Coronary artery (tissue), 2 donors: ENCODE measurements around the gene ERP44.

Experiments
- DNase-seq: peaks from one replicate; pipeline ENCODE4 v3.0.0-alpha.2; 2017; ENCODE audit warnings: low spot score
- H3K27ac ChIP-seq, 2 donors: fragments of 200-600 bp; sonication (generic); one replicate each; pipeline ENCODE4 v1.5.1; 2016 to 2019
- H3K4me3 ChIP-seq: fragments of 200-600 bp; sonication (generic); 2 replicates; pipeline ENCODE4 v1.5.1; 2016; ENCODE audit warnings: mild to moderate bottlenecking, moderate library complexity
- CTCF ChIP-seq: fragments of 200-600 bp; sonication (generic); IDR thresholded peaks from one replicate; pipeline ENCODE4 v1.5.1; 2019; ENCODE audit warnings: antibody characterized with exemption

ERP44 gene

GRCh38 chr9:99977033-99977792 lies 121.6 kb downstream of the ERP44 start:
- no peak overlapping the region for H3K27ac ChIP-seq
- DNase-seq: no peak
- TF ChIP-seq CTCF: no peak
- H3K4me3 ChIP-seq: no peak overlapping the region

GRCh38 chr9:99973455-99973854 lies 125.3 kb downstream of the ERP44 start:
- no peak overlapping the region for H3K4me3 ChIP-seq
- no peak overlapping the region for H3K27ac ChIP-seq
- TF ChIP-seq CTCF: no peak
- DNase-seq: no peak

GRCh38 chr9:99971410-99971809 lies 127.4 kb downstream of the ERP44 start:
- DNase-seq: no peak
- no peak for TF ChIP-seq CTCF
- H3K4me3 ChIP-seq: no peak overlapping the region
- no peak overlapping the region for H3K27ac ChIP-seq

- DNase-seq: no peak
- Histone ChIP-seq H3K4me3 (no peak overlapping the region), H3K27ac (no peak overlapping the region)
- TF ChIP-seq CTCF: no peak
Observed at GRCh38 chr9:99970481-99970880, 128.3 kb downstream of the ERP44 start.

- DNase-seq: no peak
- Histone ChIP-seq H3K27ac (no peak overlapping the region), H3K4me3 (no peak overlapping the region)
- TF ChIP-seq CTCF: no peak
Observed at GRCh38 chr9:99967457-99967856, 131.3 kb downstream of the ERP44 start.

- Histone ChIP-seq H3K4me3 (no peak overlapping the region), H3K27ac (no peak overlapping the region)
- no peak for DNase-seq
- no peak for TF ChIP-seq CTCF
Observed at GRCh38 chr9:99966716-99967115, 132.1 kb downstream of the ERP44 start.

- Histone ChIP-seq H3K4me3 (no peak overlapping the region), H3K27ac (no peak overlapping the region)
- no peak for DNase-seq
- TF ChIP-seq CTCF: no peak
Observed at GRCh38 chr9:99966001-99966400, 132.8 kb downstream of the ERP44 start.
